Stimulated activated CD4-positive, alpha-beta T cell treated with anti-CD3 and anti-CD28 coated beads, TNF-alpha, amount 100 ng/mL, for 1 hour (primary cell): ENCODE results near the gene HASPIN.
"Not testable (repeated sequence)": the region's sequence is repeated elsewhere in the genome, so short reads cannot be mapped to it uniquely, and the experiment has no call there.

ENCODE experiments used
- DNase-seq, 3 donors: peaks; one replicate each; pipeline ENCODE4 v3.0.0-alpha.2; 2020; ENCODE audit warnings: low read depth in 3 of 3, low spot score in 1 of 3

The HASPIN gene

GRCh38 chr17:3734911-3735276 lies 11.2 kb downstream of the HASPIN start:
- not testable (repeated sequence) for DNase-seq

GRCh38 chr17:3735515-3735914 lies 11.8 kb downstream of the HASPIN start:
- DNase-seq, result no peak

GRCh38 chr17:3738562-3739295 lies 15.0 kb downstream of the HASPIN start:
- DNase-seq, result peak in 2 of 3 donors; percentile 33 to 49

GRCh38 chr17:3739422-3740124 lies 15.9 kb downstream of the HASPIN start:
- DNase-seq, result no peak

GRCh38 chr17:3740611-3741073 lies 16.9 kb downstream of the HASPIN start:
- DNase-seq, result no peak

GRCh38 chr17:3744014-3744413 lies 20.3 kb downstream of the HASPIN start:
- DNase-seq, result no peak

- DNase-seq, result no peak
These were observed 21.4 kb downstream of the HASPIN start for GRCh38 chr17:3745071-3745470.

- no peak for DNase-seq
These were observed 24.1 kb downstream of the HASPIN start for GRCh38 chr17:3747805-3748204.

- no peak for DNase-seq
These were observed 24.9 kb downstream of the HASPIN start for GRCh38 chr17:3748576-3748975.

GRCh38 chr17:3750296-3750695 lies 26.6 kb downstream of the HASPIN start:
- DNase-seq, result no peak

GRCh38 chr17:3750926-3751325 lies 27.2 kb downstream of the HASPIN start:
- DNase-seq, result no peak

GRCh38 chr17:3751836-3752235 lies 28.1 kb downstream of the HASPIN start:
- DNase-seq, result no peak

GRCh38 chr17:3753624-3754023 lies 29.9 kb downstream of the HASPIN start:
- DNase-seq, result no peak

GRCh38 chr17:3754066-3754457 lies 30.4 kb downstream of the HASPIN start:
- DNase-seq, result no peak

GRCh38 chr17:3754458-3755334 lies 31.0 kb downstream of the HASPIN start:
- peak; percentile 54 to 59 (median 55) for DNase-seq

- no peak for DNase-seq
These were observed 31.8 kb downstream of the HASPIN start for GRCh38 chr17:3755335-3756030.

GRCh38 chr17:3759597-3760216 lies 36.0 kb downstream of the HASPIN start:
- DNase-seq, result no peak

GRCh38 chr17:3761036-3761917 lies 37.6 kb downstream of the HASPIN start:
- DNase-seq, result no peak

- no peak for DNase-seq
These were observed 38.2 kb downstream of the HASPIN start for GRCh38 chr17:3761918-3762380.
